GM18951 (cell line): ENCODE results near the gene PEX7.
"Not testable (repeated sequence)": the region's sequence is repeated elsewhere in the genome, so short reads cannot be mapped to it uniquely, and the experiment has no call there.

Source experiments
- POLR2A ChIP-seq: IDR thresholded peaks from 4 replicates; pipeline ENCODE4 v1.6.1; 2011; ENCODE audit warnings: mild to moderate bottlenecking; ENCODE audit not compliant: insufficient read length, insufficient read depth; ENCODE audit errors: extremely low read depth
- in situ Hi-C: fragments of 300-500 bp; cut with MboI; formaldehyde crosslinking; loops from one replicate; pipeline ENCODE4 v1.12.0; 2022; ENCODE audit warnings: low sequenced_read_pairs, mixed read lengths, inconsistent platforms; ENCODE audit not compliant: unreplicated experiment

PEX7 gene

DNA sequence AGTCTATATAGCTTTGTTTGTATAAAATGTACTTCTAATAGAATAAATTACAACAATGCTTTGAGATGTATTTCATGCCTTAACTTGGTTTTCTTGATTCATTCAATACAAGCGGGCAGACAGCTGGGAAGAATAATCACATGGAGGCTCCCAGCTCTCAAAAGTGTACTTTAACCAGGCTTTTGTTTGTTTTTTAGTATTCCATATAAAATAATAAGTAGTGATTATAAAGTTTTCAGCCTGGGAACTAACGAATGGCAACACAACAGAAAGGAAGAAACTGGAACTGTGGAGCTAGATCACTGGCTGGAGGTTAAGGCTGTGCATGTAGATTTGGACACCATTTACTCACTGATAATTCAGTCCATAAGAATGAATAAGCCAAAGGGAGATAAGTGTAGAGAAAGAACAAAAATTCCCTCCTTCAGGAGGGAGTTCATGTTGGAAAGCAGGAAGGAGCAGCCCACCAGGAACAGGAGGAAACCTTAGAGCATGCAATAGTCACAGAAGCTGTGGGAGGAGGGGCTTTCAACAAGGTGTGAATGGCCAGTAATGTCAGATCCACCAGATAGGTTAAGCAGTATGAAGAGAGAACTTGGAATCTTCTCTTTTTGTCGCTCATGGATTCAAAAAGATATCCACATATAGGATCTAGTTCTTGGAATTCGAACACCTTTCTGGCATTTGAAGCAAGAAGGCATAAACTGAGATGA lies 58.5 kb downstream of the PEX7 start:
- TF ChIP-seq POLR2A = no peak
- in situ Hi-C loops = no loop called here

DNA sequence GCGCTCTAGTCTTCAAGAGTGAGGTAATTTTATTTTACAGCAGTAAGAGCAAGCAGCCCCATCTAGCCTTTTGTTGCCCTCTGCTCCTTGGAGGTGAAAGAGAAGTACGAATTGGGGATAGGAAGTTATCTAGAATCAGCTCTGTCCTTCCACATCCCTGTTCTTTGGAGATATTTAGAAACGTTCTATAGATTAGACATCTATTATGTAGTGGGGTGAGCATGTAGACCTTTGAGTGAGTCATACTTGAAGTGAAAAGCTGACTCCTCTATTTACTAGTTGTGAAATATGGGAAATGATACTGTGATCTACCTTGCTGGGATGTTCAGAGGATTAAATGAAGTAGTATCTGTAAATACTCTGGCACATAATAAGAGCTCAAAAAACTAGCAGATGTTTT lies 63.7 kb downstream of the PEX7 start:
- in situ Hi-C loops = no loop called here

DNA sequence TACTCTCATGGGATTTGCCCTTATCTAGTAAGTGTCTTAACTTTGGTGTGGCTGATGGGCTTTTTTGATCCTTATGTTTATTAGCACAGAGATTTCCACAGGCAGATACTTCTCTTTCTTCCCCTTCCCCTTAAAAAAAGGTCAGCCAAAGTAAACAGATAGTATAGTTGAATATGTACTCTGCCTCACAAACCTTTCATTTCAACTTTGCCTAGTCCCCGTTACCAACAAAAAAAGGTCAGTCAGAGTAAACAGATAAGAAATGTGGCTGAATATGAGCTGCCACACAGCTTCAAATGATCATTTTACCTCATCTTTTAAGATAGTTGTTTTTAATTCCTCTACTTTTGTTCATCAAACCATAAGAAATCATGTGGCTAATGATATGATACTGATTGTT lies 65.6 kb downstream of the PEX7 start:
- in situ Hi-C loops = no loop called here

More for the DNA sequence above, 63.7 kb downstream of the PEX7 start:
- no peak for TF ChIP-seq POLR2A

DNA sequence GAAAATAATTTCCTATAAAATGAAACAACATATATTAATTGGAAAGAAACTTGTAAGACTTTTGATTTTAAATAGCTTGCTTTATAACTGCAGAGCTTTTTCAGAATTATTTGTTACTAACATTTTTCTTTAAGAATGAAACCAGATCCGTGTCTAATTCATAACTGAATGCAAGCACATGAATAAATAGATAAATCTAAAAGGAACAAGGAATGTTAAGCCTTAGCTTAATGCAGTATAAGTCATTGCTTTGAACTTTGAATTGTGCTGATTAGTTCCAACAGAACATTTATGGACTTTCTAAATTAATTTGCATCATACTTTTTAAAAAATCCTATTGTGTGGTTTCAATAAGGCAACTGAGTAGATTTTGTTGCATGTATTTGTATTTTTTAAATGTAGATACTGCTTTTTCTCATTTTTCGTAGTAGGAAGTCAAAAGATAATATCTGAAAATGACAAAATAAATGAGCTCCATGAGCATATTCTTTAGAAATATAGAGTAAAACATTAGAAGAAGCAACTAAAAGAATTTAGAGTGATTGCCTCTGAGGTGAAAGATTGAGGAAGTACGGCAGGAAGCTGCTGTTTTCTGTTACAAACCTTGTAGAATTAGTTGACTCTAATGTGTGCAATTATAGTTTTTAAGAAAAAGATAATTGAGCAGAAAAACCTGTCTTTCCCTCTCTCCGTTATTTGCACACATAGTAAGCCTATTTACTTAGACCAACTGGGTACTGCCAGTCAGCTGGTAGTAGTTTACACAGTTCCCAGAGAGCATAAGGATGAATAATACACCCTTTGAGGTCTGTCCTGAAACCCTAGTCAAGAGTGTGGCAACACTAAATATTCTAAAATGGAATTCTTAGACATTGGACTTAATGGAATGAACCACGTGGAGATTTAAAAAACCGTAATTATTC lies 67.1 kb downstream of the PEX7 start:
- TF ChIP-seq POLR2A = no peak
- in situ Hi-C loops = no loop called here

More for the DNA sequence above, 65.6 kb downstream of the PEX7 start:
- TF ChIP-seq POLR2A = no peak

DNA sequence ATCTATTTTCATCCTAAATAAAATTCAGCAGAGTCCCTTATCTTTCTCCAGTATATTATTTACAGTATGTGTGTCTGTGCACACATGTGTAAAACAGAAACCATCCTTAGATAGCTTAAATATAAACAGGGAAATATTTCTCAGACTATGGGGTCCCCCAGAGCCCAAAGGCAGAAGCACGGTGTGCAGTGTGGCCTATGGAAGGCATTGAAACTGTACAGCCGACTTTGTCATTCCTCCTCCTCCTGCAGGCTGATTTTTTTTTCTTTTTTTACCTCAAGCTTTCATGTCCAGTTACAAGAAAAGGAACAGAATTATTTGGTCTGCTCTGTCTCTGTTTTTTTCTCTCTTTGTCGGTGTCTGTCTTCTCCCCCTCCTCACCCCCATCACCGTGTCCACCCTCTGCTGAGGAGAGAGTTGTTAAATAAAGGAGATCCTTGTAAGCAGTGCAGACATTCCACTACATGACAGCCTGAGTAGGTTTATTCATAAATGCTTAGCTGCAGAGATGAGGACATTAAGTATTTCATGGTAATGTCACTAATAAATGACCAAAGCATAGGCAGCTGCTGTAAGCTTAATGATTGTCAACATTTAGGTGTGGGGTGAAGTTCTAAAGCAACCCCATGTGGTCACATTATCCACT lies 67.9 kb downstream of the PEX7 start:
- in situ Hi-C loops = no loop called here
- no peak for TF ChIP-seq POLR2A

DNA sequence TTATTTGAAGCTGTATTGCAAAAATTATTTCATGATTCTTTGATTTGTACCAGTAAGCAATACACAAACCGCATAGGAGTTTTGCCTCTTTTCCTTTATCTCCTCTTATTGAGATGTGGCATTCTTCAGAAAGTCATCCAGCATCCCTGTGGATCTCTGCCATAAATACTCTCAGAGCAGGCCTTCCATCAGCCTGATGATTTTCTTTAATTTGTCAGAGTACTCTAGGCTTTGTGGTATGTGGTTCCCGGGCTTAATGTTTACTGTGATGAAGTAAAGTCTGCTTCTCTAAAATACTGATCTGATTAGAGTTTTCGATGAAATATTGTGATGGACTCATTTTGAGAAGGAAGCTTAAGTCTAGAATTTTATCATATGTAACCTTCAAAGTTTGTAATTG lies 68.6 kb downstream of the PEX7 start:
- no peak for TF ChIP-seq POLR2A
- in situ Hi-C loops = no loop called here

DNA sequence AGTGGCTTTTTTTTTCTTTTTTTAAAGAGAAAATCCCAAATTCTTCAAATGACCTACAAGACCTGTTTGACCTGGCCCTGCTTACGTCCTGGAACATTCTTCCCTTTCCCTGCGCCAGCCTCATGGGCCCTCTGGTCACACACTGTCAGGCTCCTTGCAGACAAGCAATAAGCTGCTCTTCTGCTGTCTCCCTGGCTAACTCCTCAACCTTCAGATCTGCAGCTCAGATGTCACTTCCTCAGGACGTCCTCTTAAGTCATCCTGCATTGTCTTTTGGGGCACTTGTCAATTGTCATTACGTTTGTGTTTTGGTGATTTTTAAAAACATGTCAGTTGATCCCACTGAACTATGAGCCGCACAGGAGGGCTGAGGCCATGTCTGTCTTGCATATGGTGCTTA lies 70.8 kb downstream of the PEX7 start:
- in situ Hi-C loops = no loop called here
- TF ChIP-seq POLR2A = no peak

DNA sequence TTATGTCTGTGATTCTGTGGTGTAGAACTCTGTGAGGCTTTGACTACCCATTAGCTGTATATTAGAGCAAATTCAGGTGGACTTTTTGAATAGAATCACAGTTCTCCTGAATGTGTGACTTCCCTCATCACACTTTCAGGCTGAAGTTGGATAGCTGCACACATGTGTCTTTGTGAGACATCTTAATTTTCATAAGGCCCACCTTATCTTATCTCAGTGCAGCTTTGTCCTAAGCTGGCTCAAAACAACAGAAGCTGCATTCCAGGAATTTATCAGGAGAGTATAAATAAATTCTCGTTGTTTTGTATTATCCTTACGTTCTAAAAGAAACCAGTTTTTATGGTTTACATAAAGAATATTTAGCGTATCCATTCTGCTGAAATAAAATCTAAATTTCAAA lies 73.5 kb downstream of the PEX7 start:
- TF ChIP-seq POLR2A = no peak
- in situ Hi-C loops = no loop called here

DNA sequence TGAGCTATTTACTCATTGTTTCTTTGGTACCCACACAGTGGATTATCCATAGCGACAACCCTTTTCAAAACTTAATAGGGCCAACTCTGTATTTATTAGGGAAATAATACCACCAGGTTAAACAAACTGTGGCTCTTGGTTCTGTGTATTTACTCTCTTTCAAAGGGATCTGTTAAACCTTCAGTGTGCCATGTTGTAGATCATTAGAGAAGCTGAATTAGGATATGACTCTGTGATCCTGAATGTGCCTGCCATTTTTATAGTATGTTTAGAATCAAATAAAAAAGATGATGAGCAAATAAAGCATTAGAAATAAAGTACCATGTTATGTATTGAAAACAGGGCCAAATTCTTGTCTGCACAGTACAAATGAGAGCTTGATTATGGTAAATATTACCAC lies 74.7 kb downstream of the PEX7 start:
- in situ Hi-C loops = no loop called here
- no peak for TF ChIP-seq POLR2A

DNA sequence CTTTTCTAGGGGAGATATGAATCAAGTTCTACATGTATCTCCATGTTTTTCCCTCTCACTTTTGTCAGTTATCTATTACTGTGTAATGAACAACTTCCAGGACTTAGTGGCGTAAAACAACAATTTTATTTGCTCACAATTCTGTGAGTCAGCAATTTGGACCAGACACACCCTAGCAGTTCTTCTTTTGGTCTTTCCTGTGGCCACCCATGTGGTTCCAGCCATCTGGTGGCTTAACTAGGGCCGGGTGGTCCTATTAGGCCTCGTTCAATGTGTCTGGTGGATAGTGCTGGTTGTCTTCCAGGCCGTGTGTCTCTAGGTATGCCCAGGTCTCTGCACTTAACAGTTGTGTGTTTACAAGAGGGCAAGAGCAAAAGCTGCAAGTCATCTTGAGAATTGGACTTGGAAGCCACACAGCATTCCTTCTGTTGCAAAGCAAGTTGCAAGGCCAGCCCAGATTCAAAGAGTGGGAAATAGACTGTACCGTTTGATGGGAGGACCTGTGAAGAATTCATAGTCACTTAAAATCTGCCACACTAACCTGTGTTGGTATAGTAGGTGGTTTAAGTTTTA lies 78.9 kb downstream of the PEX7 start:
- in situ Hi-C loops = no loop called here
- TF ChIP-seq POLR2A = no peak

DNA sequence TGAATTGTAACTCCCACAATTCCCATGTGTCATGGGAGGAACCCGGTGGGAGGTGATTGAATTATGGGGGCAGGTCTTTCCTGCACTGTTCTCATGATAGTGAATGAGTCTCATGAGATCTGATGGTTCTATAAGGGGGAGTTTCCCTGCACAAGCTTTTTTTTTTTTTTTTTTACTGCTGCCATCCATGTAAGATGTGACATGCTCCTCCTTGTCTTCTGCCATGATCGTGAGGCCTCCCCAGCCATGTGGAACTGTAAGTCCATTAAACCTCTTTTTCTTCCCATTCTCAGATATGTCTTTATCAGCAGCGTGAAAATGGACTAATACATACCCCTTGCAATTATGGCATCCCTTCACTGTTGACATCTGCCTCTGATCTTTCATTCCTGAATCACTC lies 82.1 kb downstream of the PEX7 start:
- in situ Hi-C loops = not testable (repeated sequence)

DNA sequence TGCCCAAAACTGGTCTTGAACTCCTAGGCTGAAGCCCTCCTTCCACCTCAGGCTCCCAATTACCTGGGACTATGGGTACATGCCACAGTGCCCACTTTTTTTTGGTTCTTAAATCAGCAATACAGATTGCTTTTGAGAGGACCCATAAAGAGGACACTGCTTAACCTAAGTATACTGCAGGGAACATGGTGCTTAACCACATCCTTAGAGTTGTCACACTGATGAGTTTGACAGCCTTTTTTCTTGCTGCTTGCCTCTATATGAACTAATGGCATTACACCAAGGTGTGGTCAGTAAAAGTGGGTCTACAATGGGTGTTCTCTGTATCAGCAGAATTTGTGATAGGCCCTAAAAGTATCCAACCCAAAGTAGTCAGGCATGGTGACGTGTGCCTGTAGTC lies 92.6 kb downstream of the PEX7 start:
- in situ Hi-C loops = no loop called here
- TF ChIP-seq POLR2A = no peak

DNA sequence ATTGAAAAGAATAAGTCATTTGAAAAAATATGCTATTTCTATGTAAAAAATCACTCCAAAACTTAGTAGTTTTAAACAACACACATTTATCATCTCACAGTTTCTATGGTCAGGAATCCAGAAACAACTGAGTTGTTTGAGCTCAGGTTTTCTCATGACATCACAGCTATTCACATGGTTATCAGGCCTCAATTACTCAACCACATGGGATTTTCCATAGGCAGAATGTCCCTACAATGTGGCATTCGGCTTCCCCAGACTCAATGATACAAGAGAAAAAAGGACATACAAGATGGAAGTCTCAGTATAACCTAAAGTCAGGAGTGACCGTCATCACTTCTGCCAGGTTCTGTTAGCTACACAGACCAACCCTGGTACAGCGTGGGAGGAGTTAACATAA lies 96.3 kb downstream of the PEX7 start:
- no peak for TF ChIP-seq POLR2A
- in situ Hi-C loops = no loop called here

DNA sequence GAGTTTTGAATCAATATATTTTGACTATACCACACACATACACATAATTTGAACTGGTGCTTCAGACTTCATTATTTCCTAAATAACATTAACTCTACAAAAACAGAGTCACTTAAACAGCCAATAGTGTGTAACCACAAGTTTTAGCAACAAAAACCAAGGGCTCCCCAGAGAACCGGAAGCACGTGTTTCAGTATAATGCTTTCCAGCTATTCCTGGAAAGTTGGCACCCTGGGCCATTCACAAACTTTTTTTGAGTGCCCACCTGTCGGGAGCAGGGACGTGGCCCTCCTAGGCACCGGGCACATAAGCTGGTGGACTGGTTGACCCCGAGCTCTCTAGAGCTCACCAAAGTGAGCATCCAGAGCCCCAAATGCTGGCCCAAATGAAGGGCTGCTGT lies 97.8 kb downstream of the PEX7 start:
- no peak for TF ChIP-seq POLR2A
- in situ Hi-C loops = no loop called here
